Smooth muscle cell (in vitro differentiated cells): Measurements from ENCODE around the gene EZH2. TPM values are rescaled to one million over a fixed set of nuclear protein-coding genes. Genes with fewer than 3 reads are reported as not detected.

Source experiments
- DNase-seq: peaks from one replicate; lab custom pipeline; 2025; ENCODE audit not compliant: unreplicated experiment; lab: John Stamatoyannopoulos, UW
- H2AFZ ChIP-seq: fragments of 200-600 bp; sonication (generic); 2 replicates; pipeline ENCODE4 v1.6.0; 2016; ENCODE audit warnings: antibody characterized with exemption, low read depth, mild to moderate bottlenecking
- H3F3A ChIP-seq: fragments of 200-600 bp; sonication (generic); 2 replicates; pipeline ENCODE4 v1.6.0; 2017; ENCODE audit warnings: antibody characterized with exemption, low read depth
- H3K27ac ChIP-seq: fragments of 200-600 bp; sonication (generic); 2 replicates; pipeline ENCODE4 v1.5.1; 2016; ENCODE audit warnings: low read depth, mild to moderate bottlenecking
- H3K27me3 ChIP-seq: fragments of 200-600 bp; sonication (generic); 2 replicates; pipeline ENCODE4 v1.6.1; 2016; ENCODE audit warnings: low read depth, mild to moderate bottlenecking
- H3K36me3 ChIP-seq: fragments of 200-600 bp; sonication (generic); 2 replicates; pipeline ENCODE4 v1.5.1; 2016; ENCODE audit warnings: low read depth
- H3K4me1 ChIP-seq: fragments of 200-600 bp; sonication (generic); 2 replicates; pipeline ENCODE4 v1.5.1; 2016; ENCODE audit warnings: low read depth
- H3K4me2 ChIP-seq: fragments of 200-600 bp; sonication (generic); 2 replicates; pipeline ENCODE4 v1.6.0; 2016; ENCODE audit warnings: mild to moderate bottlenecking
- H3K4me3 ChIP-seq: fragments of 200-600 bp; sonication (generic); 2 replicates; pipeline ENCODE4 v1.5.1; 2016; ENCODE audit warnings: mild to moderate bottlenecking
- H3K79me2 ChIP-seq: fragments of 200-600 bp; sonication (generic); 2 replicates; pipeline ENCODE4 v1.6.0; 2016; ENCODE audit warnings: low read depth, mild to moderate bottlenecking
- H3K9ac ChIP-seq: fragments of 200-600 bp; sonication (generic); 2 replicates; pipeline ENCODE4 v1.6.0; 2016; ENCODE audit warnings: low read depth
- H3K9me3 ChIP-seq: fragments of 200-600 bp; sonication (generic); replicated peaks from 2 replicates; pipeline ENCODE4 v1.5.1; 2016; ENCODE audit warnings: low read depth
- H4K20me1 ChIP-seq: fragments of 200-600 bp; sonication (generic); 2 replicates; pipeline ENCODE4 v1.6.0; 2016; ENCODE audit warnings: low read depth
- CTCF ChIP-seq: fragments of 200-600 bp; sonication (generic); IDR thresholded peaks from 2 replicates; pipeline ENCODE4 v1.5.1; 2017; ENCODE audit warnings: borderline replicate concordance, mild to moderate bottlenecking, antibody characterized with exemption; ENCODE audit not compliant: insufficient read depth, poor library complexity, severe bottlenecking
- WGBS: methylation state at CpG from one replicate; pipeline ENCODE4 v1.1.7; 2016; ENCODE audit warnings: low lambda C conversion rate; 5-methylcytosine and 5-hydroxymethylcytosine counted together
- polyA plus RNA-seq: library from polyadenylated mRNA; unstranded; fragments of >200 nt; fragmentation: Nextera tagmentation; extraction: Ambion mirVana; gene quantifications from 2 replicates; pipeline ENCODE4 v1.2.1, GENCODE V29; 2016
- total RNA-seq: library from RNA; depleted of rRNA; stranded (reverse); fragments of >200 nt; gene quantifications from 2 replicates; pipeline ENCODE4 v1.2.3, GENCODE V29; 2014

The EZH2 gene
- total and polyA plus RNA-seq, 2 experiments from 2014 or later = 12.0 to 20.5 TPM

DNA sequence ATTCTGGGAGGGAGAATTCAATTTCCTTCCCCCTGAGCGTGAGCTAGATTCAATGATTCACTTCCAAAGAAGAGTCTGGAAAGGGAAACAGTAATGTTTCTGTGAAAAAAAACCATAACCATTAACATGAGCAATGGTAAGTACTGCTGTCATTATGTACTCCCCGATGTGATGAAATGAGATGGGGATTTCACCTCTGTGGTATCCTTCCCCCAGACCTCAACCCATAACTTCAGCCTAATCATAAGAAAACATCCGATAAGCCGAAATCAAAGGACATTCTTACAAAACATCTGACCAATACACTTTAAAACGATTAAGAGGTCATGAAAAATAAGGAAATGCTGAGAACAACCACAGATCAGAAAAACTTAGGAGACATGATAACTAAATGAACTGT, 27.2 kb downstream of the EZH2 start:
- Histone ChIP-seq H3K9me3 (no peaks in the 10 kb centered on the region), H4K20me1 (peaks cover 51% of the 10 kb centered on the region), H3F3A (no peaks in the 10 kb centered on the region), H2AFZ (no peak overlapping the region), H3K4me3 (no peak overlapping the region), H3K27ac (no peak overlapping the region), H3K4me1 (no peaks in the 10 kb centered on the region), H3K79me2 (peaks cover 91% of the 10 kb centered on the region), H3K36me3 (no peaks in the 10 kb centered on the region), H3K27me3 (no peaks in the 10 kb centered on the region), H3K4me2 (no peak overlapping the region), H3K9ac (no peak overlapping the region)
- 91% methylated on average over 5 of the region's 5 CpGs for WGBS
- no peak for TF ChIP-seq CTCF
- DNase-seq = no peak

DNA sequence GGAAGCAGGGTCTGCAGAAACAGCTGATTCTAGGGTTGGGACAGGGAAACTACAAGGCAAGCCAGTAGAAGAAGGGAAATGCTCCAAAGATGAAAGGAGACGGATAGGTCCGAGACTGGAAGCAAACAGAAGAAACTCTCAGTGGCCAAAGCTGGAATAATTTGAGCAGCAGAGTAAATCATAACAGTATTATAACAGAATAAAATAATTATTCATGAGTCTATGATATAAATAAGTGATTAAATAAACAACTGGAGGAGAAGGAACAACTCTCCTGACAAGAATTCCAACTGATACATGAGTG, 27.6 kb downstream of the EZH2 start:
- Histone ChIP-seq H3K4me3 (no peak overlapping the region), H2AFZ (no peak overlapping the region), H3K4me2 (no peak overlapping the region), H3K9me3 (no peaks in the 10 kb centered on the region), H3K4me1 (no peaks in the 10 kb centered on the region), H3K27me3 (no peaks in the 10 kb centered on the region), H3K79me2 (peaks cover 91% of the 10 kb centered on the region), H4K20me1 (peaks cover 50% of the 10 kb centered on the region), H3K36me3 (no peaks in the 10 kb centered on the region), H3F3A (no peaks in the 10 kb centered on the region), H3K27ac (no peak overlapping the region), H3K9ac (no peak overlapping the region)
- no peak for DNase-seq
- TF ChIP-seq CTCF = no peak
- 96% methylated on average over 2 of the region's 2 CpGs for WGBS

- Histone ChIP-seq H3K4me3 (no peak overlapping the region), H3K9me3 (no peaks in the 10 kb centered on the region), H2AFZ (no peak overlapping the region), H3K36me3 (no peaks in the 10 kb centered on the region), H3K27ac (no peak overlapping the region), H3K79me2 (peaks cover 89% of the 10 kb centered on the region), H4K20me1 (peaks cover 48% of the 10 kb centered on the region), H3K27me3 (no peaks in the 10 kb centered on the region), H3K4me1 (no peaks in the 10 kb centered on the region), H3F3A (no peaks in the 10 kb centered on the region), H3K4me2 (no peak overlapping the region), H3K9ac (no peak overlapping the region)
- TF ChIP-seq CTCF = no peak
- no peak for DNase-seq
- WGBS = 100% methylated on average over 1 of the region's 1 CpG
Observed at GRCh38 chr7:148854983-148855382, 29.1 kb downstream of the EZH2 start.

DNA sequence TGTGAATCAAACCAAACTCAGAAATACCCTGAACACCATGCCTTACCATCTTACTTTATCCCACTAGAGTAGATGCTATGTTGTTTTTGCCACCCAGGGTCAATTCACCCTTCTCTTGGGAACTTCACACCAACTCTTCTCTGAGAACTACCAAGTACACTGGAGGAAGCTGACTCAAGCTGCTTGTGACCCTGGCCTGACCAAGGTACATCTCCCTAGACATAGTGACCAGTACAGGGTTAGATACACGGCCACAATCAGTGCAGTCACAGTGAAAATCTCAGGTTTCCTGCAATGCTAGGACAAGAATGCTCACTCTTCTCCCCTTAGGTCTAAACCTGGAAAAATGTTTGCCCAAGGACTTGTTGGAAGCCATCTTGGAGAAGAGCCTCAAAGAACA, 31.8 kb downstream of the EZH2 start:
- TF ChIP-seq CTCF = no peak

More for the DNA sequence above, 31.8 kb downstream of the EZH2 start:
- no peak overlapping the region for H3K4me3 ChIP-seq
- WGBS = 100% methylated on average over 1 of the region's 1 CpG
- H3K79me2 ChIP-seq = peaks cover 79% of the 10 kb centered on the region
- H3K27ac ChIP-seq = no peak overlapping the region
- H4K20me1 ChIP-seq = peaks cover 56% of the 10 kb centered on the region
- H3K9ac ChIP-seq = no peak overlapping the region
- no peak overlapping the region for H3K4me2 ChIP-seq
- H3K36me3 ChIP-seq = no peaks in the 10 kb centered on the region
- no peaks in the 10 kb centered on the region for H3K9me3 ChIP-seq
- H3F3A ChIP-seq = no peaks in the 10 kb centered on the region
- DNase-seq = no peak
- peaks cover 8% of the 10 kb centered on the region for H3K4me1 ChIP-seq
- H2AFZ ChIP-seq = no peak overlapping the region
- no peaks in the 10 kb centered on the region for H3K27me3 ChIP-seq
